Mesendoderm (in vitro differentiated cells): ENCODE data around the gene ESF1.

Source experiments
- DNase-seq: peaks from one replicate; pipeline ENCODE4 v3.0.0; 2013
- H2AK5ac ChIP-seq: 2 replicates; pipeline ENCODE4 v1.6.1; 2013; ENCODE audit warnings: low read length, inconsistent platforms
- H2BK120ac ChIP-seq: 2 replicates; pipeline ENCODE4 v1.6.1; 2013; ENCODE audit warnings: low read depth, mild to moderate bottlenecking, low read length, moderate library complexity, mixed read lengths
- H2BK15ac ChIP-seq: replicated peaks from 2 replicates; pipeline ENCODE4 v1.6.1; 2013; ENCODE audit warnings: low read depth, mild to moderate bottlenecking, moderate library complexity
- H2BK5ac ChIP-seq: 2 replicates; pipeline ENCODE4 v1.6.1; 2013; ENCODE audit warnings: low read length, inconsistent platforms
- H3K18ac ChIP-seq: 2 replicates; pipeline ENCODE4 v1.6.1; 2013; ENCODE audit warnings: mild to moderate bottlenecking, low read length, mixed read lengths
- H3K23ac ChIP-seq: one replicate; pipeline ENCODE4 v1.6.1; 2013; ENCODE audit warnings: low read length
- H3K27ac ChIP-seq: 2 replicates; pipeline ENCODE4 v1.5.1; 2013; ENCODE audit warnings: low read depth, mild to moderate bottlenecking, inconsistent platforms, low read length, moderate library complexity
- H3K27me3 ChIP-seq: 2 replicates; pipeline ENCODE4 v1.6.1; 2013; ENCODE audit warnings: low read length, control low read depth, mild to moderate bottlenecking, inconsistent platforms; ENCODE audit not compliant: insufficient read depth, poor library complexity
- H3K36me3 ChIP-seq: 2 replicates; pipeline ENCODE4 v1.6.1; 2013; ENCODE audit warnings: low read length, inconsistent platforms; ENCODE audit not compliant: control insufficient read depth, insufficient read depth
- H3K4ac ChIP-seq: one replicate; pipeline ENCODE4 v1.6.1; 2013; ENCODE audit warnings: low read depth, mild to moderate bottlenecking, low read length, moderate library complexity
- H3K4me1 ChIP-seq: 2 replicates; pipeline ENCODE4 v1.6.1; 2013; ENCODE audit warnings: low read depth, low read length, inconsistent platforms; ENCODE audit not compliant: control insufficient read depth
- H3K4me2 ChIP-seq: 2 replicates; pipeline ENCODE4 v1.6.1; 2013; ENCODE audit warnings: low read length
- H3K4me3 ChIP-seq: 2 replicates; pipeline ENCODE4 v1.5.1; 2013; ENCODE audit warnings: mild to moderate bottlenecking, low read length
- H3K56ac ChIP-seq: one replicate; pipeline ENCODE4 v1.6.1; 2013; ENCODE audit warnings: low read length
- H3K79me1 ChIP-seq: 2 replicates; pipeline ENCODE4 v1.6.1; 2013; ENCODE audit warnings: low read length, inconsistent platforms
- H3K79me2 ChIP-seq: 2 replicates; pipeline ENCODE4 v1.6.1; 2013; ENCODE audit warnings: mild to moderate bottlenecking, low read length; ENCODE audit not compliant: control insufficient read depth, insufficient read depth
- H3K9ac ChIP-seq: 2 replicates; pipeline ENCODE4 v1.6.1; 2013; ENCODE audit warnings: low read length, inconsistent platforms
- H4K5ac ChIP-seq: one replicate; pipeline ENCODE4 v1.6.1; 2013; ENCODE audit warnings: low read length
- H4K8ac ChIP-seq: one replicate; pipeline ENCODE4 v1.6.1; 2013; ENCODE audit warnings: low read depth, mild to moderate bottlenecking, control low read depth, low read length, moderate library complexity
- WGBS: extraction: QIAGEN DNeasy Blood & Tissue Kit; methylation state at CpG from one replicate; pipeline ENCODE4 v1.1.7; 2013; ENCODE audit warnings: low lambda C conversion rate, missing lambda C conversion rate; ENCODE audit not compliant: insufficient coverage; ENCODE audit errors: extremely low coverage; 5-methylcytosine and 5-hydroxymethylcytosine counted together

The ESF1 gene

DNA sequence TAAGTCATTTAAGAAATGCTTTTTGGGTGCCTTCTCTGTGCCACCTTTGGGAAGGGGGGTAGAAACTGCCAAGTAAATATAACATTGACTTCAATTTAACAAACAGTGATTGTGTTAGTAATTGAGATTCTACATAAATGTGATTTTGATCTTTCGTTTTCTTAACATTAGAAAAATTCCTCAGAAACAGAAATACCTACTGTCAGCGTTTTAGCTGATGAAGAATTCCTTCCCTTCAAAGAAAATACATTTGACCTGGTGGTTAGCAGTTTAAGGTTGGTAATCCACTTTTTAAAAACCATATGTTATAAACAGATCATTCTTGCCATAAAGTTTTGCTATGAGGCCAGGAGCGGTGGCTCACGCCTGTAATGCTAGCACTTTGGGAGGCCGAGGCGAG is 9.9 kb upstream of the ESF1 start:
- Histone ChIP-seq H3K36me3 (peaks cover 8% of the 10 kb centered on the region), H3K4me3 (no peak overlapping the region), H3K4me1 (no peaks in the 10 kb centered on the region), H3K23ac (no peak overlapping the region), H3K4me2 (no peak overlapping the region), H3K9ac (no peak overlapping the region), H4K5ac (no peak overlapping the region), H3K18ac (no peak overlapping the region), H3K56ac (no peak overlapping the region), H3K4ac (no peak overlapping the region), H3K79me2 (no peaks in the 10 kb centered on the region), H3K27me3 (no peaks in the 10 kb centered on the region), H3K27ac (no peak overlapping the region), H2AK5ac (no peak overlapping the region), H3K79me1 (peaks cover 2% of the 10 kb centered on the region), H2BK120ac (no peak overlapping the region), H4K8ac (no peak overlapping the region), H2BK5ac (no peak overlapping the region), H2BK15ac (no peak overlapping the region)
- WGBS, result no CpG with 5 or more reads among the region's 6 CpGs
- DNase-seq, result no peak

DNA sequence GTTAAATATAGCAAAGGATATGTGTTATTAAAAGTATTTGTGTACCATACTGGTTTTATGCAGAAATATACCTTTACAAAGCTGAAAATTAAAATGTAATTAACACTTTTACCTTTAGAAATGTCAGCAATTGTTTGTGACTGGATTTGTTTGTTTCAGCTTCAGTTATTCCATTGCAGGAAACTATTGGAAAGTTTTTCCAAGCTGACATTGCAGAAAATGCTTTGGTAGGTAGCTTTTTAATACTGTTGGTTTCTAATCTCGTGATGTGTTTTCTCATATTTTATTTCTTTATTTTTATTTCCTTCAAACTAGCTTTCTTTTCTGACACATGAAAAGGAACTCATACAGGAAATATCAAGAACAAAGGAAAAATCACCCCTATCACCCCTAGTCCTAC is 8.3 kb upstream of the ESF1 start:
- no peak overlapping the region for H2BK120ac ChIP-seq
- H3K27ac ChIP-seq, result no peak overlapping the region
- H3K79me1 ChIP-seq, result peaks cover 2% of the 10 kb centered on the region
- no peaks in the 10 kb centered on the region for H3K79me2 ChIP-seq
- DNase-seq, result no peak
- no CpG with 5 or more reads among the region's 1 CpG for WGBS
- peaks cover 8% of the 10 kb centered on the region for H3K36me3 ChIP-seq
- H3K56ac ChIP-seq, result no peak overlapping the region
- no peak overlapping the region for H3K23ac ChIP-seq
- H3K4ac ChIP-seq, result no peak overlapping the region
- no peak overlapping the region for H2BK5ac ChIP-seq
- H4K5ac ChIP-seq, result no peak overlapping the region
- H3K4me1 ChIP-seq, result no peaks in the 10 kb centered on the region
- no peak overlapping the region for H2BK15ac ChIP-seq
- H3K18ac ChIP-seq, result no peak overlapping the region
- no peak overlapping the region for H3K4me2 ChIP-seq
- H3K9ac ChIP-seq, result no peak overlapping the region
- no peaks in the 10 kb centered on the region for H3K27me3 ChIP-seq
- H2AK5ac ChIP-seq, result no peak overlapping the region
- H3K4me3 ChIP-seq, result no peak overlapping the region
- H4K8ac ChIP-seq, result no peak overlapping the region

DNA sequence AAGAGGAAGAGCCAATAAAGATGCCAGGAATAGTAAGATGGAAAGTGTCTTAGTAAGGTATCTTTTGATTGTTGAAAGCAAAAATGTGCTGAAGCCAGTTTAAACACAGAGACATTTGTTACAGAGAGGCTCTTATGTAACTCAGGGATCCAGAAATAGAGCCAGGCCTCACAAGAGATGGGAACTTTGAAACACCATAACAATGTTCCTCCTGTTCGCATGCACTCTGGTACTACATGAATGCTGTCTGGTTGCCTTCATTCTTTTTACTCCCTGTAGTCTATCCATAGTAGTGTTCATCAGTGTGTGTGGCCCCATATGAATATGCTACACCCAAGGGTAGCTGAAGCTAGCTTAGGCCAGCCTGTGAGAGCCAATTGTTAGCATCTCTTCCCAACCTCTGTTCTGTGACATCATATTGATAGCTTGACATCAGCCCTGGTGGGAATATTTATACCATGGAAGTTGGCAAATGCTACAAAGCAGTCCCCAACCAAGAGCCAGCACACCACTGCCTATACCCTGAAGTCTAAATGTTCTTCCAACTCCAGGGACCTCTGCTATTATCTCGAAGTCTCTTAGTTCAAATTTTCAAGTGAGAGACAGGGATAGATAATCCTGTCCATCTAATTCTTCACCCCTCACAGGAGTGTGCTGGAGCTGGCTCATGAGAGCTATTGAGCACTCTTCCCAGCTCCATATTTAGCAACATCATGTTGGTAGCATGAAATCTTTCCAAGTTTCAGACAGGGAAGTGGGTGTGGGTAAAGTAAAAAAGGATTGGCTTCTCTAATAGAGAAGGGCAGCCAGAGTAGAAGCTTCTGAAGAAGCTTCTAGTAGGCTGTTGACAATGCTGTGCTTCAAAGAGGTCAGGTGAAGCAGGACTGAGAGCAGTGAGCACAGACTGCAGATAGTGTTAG is 7.1 kb upstream of the ESF1 start:
- Histone ChIP-seq H3K4ac (no peak overlapping the region), H3K23ac (no peak overlapping the region), H2AK5ac (no peak overlapping the region), H4K5ac (no peak overlapping the region), H2BK5ac (no peak overlapping the region), H3K79me1 (peaks cover 3% of the 10 kb centered on the region), H3K27me3 (no peaks in the 10 kb centered on the region), H3K27ac (no peak overlapping the region), H3K18ac (no peak overlapping the region), H3K4me3 (no peak overlapping the region), H3K9ac (no peak overlapping the region), H4K8ac (no peak overlapping the region), H3K56ac (no peak overlapping the region), H2BK120ac (no peak overlapping the region), H3K36me3 (peaks cover 7% of the 10 kb centered on the region), H3K4me1 (no peaks in the 10 kb centered on the region), H2BK15ac (no peak overlapping the region), H3K4me2 (no peak overlapping the region), H3K79me2 (peaks cover 4% of the 10 kb centered on the region)
- no CpG with 5 or more reads among the region's 2 CpGs for WGBS
- DNase-seq, result no peak

DNA sequence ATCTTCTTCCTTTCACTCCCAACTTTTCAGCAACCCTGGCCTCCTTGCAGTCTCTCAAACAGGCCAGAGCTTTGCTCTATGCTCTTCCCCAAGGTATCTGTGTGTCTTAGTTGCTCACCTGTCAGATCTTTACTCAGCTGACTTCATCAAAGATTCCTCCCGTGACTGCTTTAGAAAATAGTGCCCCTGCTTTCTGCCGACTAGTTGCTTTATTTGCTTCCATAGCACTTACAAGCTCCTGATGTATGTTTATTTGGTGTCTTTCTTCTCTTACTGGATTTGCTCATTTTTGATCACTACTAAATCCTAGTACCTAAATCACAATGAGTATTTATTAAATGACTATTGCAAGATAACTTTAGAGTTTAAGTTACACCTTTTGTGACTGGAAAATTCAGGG is 6.0 kb upstream of the ESF1 start:
- Histone ChIP-seq H2BK15ac (no peak overlapping the region), H4K5ac (no peak overlapping the region), H3K27ac (no peak overlapping the region), H3K4ac (no peak overlapping the region), H3K36me3 (peaks cover 6% of the 10 kb centered on the region), H3K9ac (no peak overlapping the region), H2BK120ac (no peak overlapping the region), H3K18ac (no peak overlapping the region), H3K79me1 (peaks cover 5% of the 10 kb centered on the region), H3K56ac (no peak overlapping the region), H2BK5ac (no peak overlapping the region), H3K27me3 (no peaks in the 10 kb centered on the region), H4K8ac (no peak overlapping the region), H3K4me2 (no peak overlapping the region), H3K4me3 (no peak overlapping the region), H3K4me1 (peaks cover 2% of the 10 kb centered on the region), H3K23ac (no peak overlapping the region), H3K79me2 (peaks cover 14% of the 10 kb centered on the region), H2AK5ac (no peak overlapping the region)
- no CpG with 5 or more reads among the region's 2 CpGs for WGBS
- no peak for DNase-seq

DNA sequence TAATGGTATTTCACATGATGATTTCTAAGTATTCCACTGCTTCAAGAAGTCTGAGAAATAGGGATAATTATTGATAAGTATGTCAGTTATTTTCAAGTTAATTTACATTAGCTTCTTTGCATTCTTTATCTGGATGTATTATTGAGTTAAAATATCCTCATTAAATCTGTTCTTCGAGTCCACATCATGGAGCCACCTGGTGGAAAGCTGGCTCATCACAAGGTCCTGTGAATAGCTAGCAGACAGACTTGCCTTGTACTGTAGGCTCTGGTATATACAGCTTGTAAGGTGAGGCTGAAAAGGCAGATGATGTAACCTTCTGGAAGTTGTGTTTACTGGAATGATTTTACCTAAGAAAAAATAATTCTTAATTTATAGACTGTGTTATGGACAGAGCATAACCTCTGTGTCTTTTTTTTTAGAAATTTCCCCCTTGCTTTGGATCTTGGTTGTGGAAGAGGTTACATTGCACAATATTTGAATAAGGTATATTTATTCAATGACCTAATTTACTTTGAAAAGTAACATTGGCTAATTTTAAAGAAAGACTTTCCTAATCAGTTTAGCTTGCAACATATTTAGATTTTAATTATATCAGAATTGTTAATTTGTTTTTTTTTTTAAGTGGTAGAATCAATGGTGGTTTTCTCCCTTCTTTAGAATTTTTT is 3.6 kb upstream of the ESF1 start:
- H3K4me1 ChIP-seq, result peaks cover 2% of the 10 kb centered on the region
- H3K4ac ChIP-seq, result no peak overlapping the region
- H3K79me1 ChIP-seq, result peaks cover 8% of the 10 kb centered on the region
- H3K79me2 ChIP-seq, result peaks cover 29% of the 10 kb centered on the region
- H2BK15ac ChIP-seq, result no peak overlapping the region
- H2AK5ac ChIP-seq, result no peak overlapping the region
- no peak overlapping the region for H3K4me3 ChIP-seq
- no peak overlapping the region for H3K27ac ChIP-seq
- H3K18ac ChIP-seq, result no peak overlapping the region
- H3K36me3 ChIP-seq, result peaks cover 6% of the 10 kb centered on the region
- H3K9ac ChIP-seq, result no peak overlapping the region
- no peak overlapping the region for H3K4me2 ChIP-seq
- no peak overlapping the region for H3K56ac ChIP-seq
- H2BK120ac ChIP-seq, result no peak overlapping the region
- H4K8ac ChIP-seq, result no peak overlapping the region
- no peak overlapping the region for H4K5ac ChIP-seq
- WGBS, result no CpG with 5 or more reads among the region's 1 CpG
- H3K27me3 ChIP-seq, result no peaks in the 10 kb centered on the region
- DNase-seq, result peak; percentile 81
- no peak overlapping the region for H3K23ac ChIP-seq
- no peak overlapping the region for H2BK5ac ChIP-seq
